Skin of body (tissue), 2 donors: ENCODE measurements around the gene ST6GALNAC4. TPM values are rescaled to one million over a fixed set of nuclear protein-coding genes. Genes with fewer than 3 reads are reported as not detected.

ENCODE experiments used
- DNase-seq: peaks from one replicate; lab custom pipeline; 2025; lab: John Stamatoyannopoulos, UW
- total RNA-seq: library from RNA; depleted of rRNA; stranded (reverse); fragments of >200 nt; gene quantifications from one replicate; pipeline ENCODE4 v1.2.3, GENCODE V29; 2014

The ST6GALNAC4 gene
- 8.9 TPM for total RNA-seq

DNA sequence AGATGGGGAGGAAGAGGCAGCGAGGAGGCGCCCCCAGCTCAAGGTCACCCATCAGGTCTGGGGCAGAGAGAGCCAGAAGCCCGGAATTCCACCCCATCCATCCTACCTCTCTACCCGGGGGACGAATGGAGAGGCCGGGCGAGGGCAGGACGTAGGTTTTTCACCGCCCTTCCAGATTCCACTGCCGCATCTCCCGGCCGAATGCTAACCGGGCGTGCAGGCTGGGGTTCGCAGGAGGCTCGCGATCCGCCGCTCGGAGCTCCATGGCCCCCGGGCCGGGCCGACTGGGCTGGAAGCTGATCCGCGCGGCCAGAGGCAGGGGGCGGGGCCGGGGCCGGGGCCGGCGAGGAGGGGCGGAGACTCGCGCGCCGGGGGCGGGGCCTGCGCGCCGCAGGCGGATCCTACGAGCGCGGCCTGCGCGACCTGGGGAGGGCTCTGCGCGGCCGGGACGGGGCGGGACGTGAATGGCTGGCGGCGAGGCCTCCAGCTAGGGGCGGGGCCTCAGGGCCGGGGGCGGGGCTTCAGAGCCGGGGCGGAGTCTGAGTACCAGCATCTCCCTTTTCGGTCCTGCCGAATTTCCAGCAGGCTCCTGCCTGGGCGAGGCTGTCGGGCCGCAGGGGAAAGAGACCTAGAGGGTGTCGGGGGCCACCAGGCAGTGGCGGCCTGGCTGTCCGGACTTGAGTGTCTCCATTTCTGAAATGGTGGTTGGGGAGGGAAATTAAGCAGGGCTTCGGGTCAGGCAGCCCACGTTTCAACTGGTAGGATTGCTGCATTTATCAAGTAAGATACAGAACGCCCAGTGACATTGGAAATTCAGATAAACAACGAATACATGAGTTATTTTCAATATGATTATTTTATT is at the start of gene ST6GALNAC4:
Gene ST6GALNAC4, minus strand, starts transcription at position 322 of the 862 bp plus-strand sequence. CDS start 622 bp downstream, outside the sequence.
- peak; percentile 65 for DNase-seq

DNA sequence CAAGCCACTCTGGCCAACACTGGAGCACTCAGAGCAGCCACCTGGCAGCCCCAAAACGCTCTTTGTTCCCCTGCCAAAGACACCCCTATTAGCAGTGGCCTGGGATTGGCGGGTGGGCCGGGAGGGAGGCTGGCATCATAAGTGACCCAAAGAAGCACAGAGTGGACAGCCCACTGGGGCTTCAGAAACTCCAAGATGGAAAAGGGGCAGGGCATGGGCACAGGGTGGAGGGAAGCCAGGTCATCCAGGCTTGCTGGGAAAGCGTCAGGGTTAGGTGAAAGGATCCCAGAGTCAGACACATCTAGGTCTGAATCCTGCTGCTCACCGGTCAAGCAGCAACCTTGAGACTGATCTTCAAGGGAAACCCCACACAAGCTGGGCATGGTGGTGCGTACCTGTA is 49.1 kb upstream of the ST6GALNAC4 start:
- DNase-seq: no peak

GRCh38 chr9:127963359-127964064 is 46.7 kb upstream of the ST6GALNAC4 start:
- DNase-seq: no peak

DNA sequence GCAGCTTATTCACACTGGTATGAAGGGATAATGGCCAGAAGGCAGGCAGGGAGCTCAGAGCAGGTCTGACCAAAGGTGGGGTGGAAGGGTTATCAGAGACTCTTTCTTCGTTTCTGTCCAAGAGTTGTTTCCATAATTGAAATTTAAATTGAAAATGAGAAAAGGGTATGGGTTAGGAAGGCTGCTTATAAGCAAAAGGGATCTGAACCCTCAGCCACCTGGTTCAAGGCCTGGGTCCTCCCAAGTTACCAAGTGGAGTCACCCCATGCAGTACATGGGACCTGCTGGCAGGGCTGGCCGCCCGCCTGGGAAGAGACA is 46.2 kb upstream of the ST6GALNAC4 start:
- DNase-seq: no peak

DNA sequence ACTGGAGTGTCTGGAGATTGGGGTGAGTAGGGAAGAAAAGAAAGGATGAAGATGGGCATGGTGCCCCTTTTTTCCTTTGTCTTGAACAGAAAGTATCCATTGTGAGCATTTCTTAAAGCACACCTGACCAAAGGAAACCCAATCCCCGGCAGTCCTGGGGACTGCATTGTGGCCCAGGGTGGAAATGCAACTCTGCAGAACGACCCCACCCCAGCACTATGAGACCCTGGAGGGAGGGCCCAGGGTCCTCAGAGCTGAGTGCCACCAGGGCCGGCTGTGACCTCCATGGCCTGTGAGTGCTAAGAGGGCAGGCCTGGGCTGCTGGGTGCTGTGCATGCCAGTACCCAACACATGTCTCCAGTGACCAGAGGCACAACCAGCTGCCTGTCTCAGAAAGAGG is 45.4 kb upstream of the ST6GALNAC4 start:
- no peak for DNase-seq

GRCh38 chr9:127961613-127962155 is 44.8 kb upstream of the ST6GALNAC4 start:
- no peak for DNase-seq

GRCh38 chr9:127961155-127961490 is 44.3 kb upstream of the ST6GALNAC4 start:
- DNase-seq: no peak

- DNase-seq: no peak
Measured at GRCh38 chr9:127960410-127961154, 43.7 kb upstream of the ST6GALNAC4 start.

DNA sequence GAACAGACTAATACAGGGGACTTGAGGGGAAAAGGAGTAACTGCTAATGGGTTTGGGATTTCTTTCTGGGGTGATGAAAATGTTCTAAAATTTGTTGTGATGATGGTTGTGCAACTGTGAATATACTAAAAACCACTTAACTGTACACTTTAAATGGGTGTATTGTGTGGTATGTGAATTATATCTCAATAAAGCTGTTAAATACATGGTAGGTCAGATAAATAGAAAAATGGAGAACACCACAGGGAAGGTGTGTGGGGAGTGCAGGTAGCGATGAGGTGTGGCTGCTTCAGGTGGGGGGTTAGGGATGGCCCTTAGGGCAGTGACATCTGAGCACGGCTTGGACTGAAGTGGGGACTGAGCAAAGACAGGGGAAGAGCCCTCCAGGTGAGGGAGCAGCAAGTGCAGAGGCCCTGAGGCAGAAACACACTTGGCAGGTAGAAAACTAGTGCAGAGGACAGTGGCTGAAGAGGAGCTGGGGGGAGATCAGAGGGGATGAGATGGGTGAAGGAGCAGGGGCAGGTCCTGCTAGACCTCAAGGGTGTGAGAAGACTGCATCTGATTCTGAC is 43.1 kb upstream of the ST6GALNAC4 start:
- DNase-seq: no peak

- DNase-seq: no peak
Measured at GRCh38 chr9:127959398-127959797, 42.6 kb upstream of the ST6GALNAC4 start.

- DNase-seq: no peak
Measured at GRCh38 chr9:127958728-127959127, 41.9 kb upstream of the ST6GALNAC4 start.

GRCh38 chr9:127955294-127956015 is 38.6 kb upstream of the ST6GALNAC4 start:
- DNase-seq: no peak

DNA sequence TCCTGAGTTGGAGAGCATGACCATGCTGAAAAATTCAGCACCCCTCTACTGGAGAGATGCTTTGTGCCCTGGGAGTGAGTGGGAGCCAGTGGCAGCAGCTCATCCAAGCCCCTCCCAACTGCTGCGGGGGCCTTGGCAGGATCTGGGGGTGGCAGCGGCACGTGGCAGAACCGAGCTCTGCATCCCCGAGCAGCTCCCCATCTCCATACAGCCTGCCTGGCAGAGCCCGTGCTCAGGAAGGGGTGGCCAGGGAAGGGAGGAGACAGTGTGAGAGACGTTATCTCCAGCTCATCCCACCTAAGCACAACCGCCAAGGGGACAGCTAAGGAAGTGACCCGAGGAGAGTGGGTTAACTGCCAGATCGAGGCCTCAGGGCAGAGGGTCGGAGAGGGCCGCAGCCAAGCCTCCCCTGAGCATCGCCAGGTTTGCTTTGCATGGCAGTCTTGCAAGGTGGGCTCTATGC is 38.0 kb upstream of the ST6GALNAC4 start:
- no peak for DNase-seq

DNA sequence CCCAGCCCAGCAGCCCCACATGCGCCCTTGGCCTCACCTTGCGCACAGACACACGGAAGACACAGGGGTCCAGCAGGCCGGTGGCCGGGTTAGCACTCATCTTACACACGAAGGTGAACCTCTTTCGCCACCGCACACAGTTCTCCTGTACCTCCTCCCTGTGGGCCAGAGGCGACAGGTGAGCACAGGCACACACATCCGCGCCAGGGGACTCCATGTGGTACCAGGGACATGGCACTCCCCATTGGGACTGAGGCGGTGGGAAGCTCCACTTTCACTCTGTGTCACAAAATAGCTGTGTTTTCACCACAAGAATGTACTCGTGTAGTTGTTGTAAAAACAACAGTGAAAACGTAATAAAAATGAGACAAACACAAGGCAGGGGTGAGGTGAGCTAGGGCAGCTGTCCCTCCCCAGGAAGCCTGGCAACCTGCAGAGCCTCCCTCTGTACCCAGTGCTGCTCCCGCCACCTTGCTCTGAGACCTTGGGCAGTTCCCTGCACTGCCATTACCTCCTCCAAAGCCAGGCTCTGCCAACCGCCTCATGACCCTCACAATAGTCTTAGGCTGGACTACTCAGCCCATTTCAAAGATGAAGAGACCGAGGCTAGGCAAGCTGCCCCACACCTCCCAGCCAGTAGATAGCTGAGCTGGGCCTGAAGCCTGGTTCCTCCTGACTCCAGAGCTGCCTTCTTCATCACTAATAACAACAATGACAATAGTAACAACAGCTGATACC is 37.1 kb upstream of the ST6GALNAC4 start:
- no peak for DNase-seq

- DNase-seq: no peak
Measured at GRCh38 chr9:127953154-127953553, 36.3 kb upstream of the ST6GALNAC4 start.

DNA sequence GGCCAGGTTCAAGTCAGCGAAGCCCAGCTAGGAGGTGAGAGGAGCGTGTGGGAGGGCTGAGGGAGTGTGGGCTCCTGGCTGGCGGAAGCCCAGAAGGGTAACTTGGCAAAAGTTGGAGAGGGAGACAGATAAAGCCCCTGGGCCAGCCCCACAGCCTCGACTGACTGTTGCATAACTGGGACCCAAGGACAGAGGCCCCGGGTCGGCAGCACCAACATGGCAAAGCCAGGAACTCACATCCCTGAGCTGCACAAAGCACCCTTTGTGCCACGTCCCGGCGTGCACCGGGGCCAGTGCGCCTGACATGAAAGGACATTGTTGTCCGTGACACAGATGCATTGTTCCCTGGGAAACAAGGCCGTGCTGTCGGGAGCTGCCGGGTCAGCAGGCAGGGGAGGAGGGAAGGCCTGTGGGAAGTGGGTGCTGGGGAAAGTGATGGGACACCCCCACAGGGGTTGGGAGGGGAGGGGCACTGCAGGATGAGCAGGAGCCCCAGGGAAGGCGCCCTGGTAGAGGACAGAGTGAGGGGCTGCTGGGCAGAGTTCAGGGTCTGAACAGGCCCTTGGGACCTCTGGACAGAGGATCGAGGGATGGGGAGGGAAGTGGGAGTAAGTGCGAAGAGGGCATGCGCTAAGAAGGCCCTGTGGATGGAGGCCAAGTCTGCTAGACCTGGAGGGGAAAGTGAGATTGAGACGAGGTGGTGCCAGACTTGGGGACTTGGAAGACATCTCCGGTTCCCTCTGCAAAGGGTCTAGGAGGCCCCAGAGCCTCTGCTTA is 33.9 kb upstream of the ST6GALNAC4 start:
- DNase-seq: no peak

- no peak for DNase-seq
Measured at GRCh38 chr9:127949827-127950512, 33.1 kb upstream of the ST6GALNAC4 start.

- no peak for DNase-seq
Measured at GRCh38 chr9:127947841-127948710, 31.2 kb upstream of the ST6GALNAC4 start.
